H1 (cell line): ENCODE results near the gene IRF2BP2. TPM values are rescaled to one million over a fixed set of nuclear protein-coding genes. Genes with fewer than 3 reads are reported as not detected.

Source experiments
- GABPA ChIP-seq: IDR thresholded peaks from 2 replicates; pipeline ENCODE4 v1.6.1; 2011; ENCODE audit warnings: mild to moderate bottlenecking, low read length, moderate library complexity, borderline replicate concordance; ENCODE audit not compliant: insufficient read depth
- polyA plus RNA-seq, 7 experiments: library from polyadenylated mRNA; depleted of rRNA in 3 of 7; stranded (reverse) in 5 of 7; unstranded in 2 of 7; fragments of >200 nt in 5 of 7; fragments of 200-250 nt in 2 of 7; gene quantifications; 1 replicate in 5 of 7; 2 replicates in 1 of 7; 4 replicates in 1 of 7; pipeline versions ENCODE4 v1.2.1 to v1.2.3, GENCODE V29; 2011 to 2013; ENCODE audit warnings: missing spikeins in 2 of 7, mixed read lengths in 2 of 7
- total RNA-seq: library from RNA; stranded (reverse); fragmentation: NEBNext Ultra II Directional; extraction: Animal tissue kit (Norgen Biotek cat#: 25700); gene quantifications from 2 replicates; pipeline ENCODE4 v1.2.1, GENCODE V29; 2021

Gene IRF2BP2
- total and polyA plus RNA-seq, 2 of the 8 experiments (the other 6 are each of a cell fraction or from before 2014, with no cell fraction given), result 24.9 to 67.5 TPM

DNA sequence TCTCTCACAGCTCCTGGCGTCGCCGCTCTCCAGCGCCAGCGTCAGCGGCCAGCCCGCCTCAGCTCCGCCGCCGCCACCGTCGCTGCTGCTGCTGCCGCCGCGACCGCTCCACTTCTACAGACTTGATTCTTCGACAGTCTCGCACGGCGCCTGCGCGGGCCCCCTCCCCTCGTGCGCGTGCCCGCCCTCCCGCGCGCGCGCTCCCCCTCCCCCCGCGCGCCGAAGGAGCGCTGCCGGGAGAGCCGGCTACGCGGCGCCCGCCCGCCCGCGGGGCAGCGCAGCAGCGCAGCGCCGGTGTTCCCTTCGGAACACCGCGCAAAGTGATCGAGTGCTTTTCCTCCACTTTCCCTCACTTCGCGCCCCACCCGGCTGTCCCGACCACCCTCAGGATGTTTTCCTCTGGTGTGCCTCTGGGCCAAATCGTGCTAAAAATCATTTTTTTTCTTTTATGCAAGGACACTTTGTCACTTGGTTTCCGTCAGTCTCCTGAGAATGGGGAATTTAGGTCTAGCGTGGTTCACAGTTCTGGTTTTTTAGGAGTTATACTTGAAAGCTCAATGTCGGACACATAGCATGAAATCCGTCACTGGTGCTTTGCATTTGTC lies at the start of gene IRF2BP2 (continued):
- TF ChIP-seq GABPA, result no peak
